BJ (cell line): ENCODE results near the gene DHX58. TPM values are rescaled to one million over a fixed set of nuclear protein-coding genes. Genes with fewer than 3 reads are reported as not detected.

ENCODE experiments used
- CTCF ChIA-PET: fragments of 350-600 bp; formaldehyde crosslinking; extraction: SDS; loops from one replicate; lab custom pipeline; 2021; ENCODE audit warnings: antibody characterized with exemption, inconsistent platforms; lab: Yijun Ruan, JAX
- POLR2A ChIA-PET: fragments of 300-600 bp; sonication (Branson Sonifier 250); formaldehyde crosslinking; extraction: SDS; loops from one replicate; lab custom pipeline; 2021; ENCODE audit warnings: antibody characterized with exemption; lab: Charles Lee
- DNase-seq: peaks from one replicate; pipeline ENCODE4 v3.0.0-alpha.2; 2011; ENCODE audit warnings: low read depth
- H3K27me3 ChIP-seq: 2 replicates; pipeline ENCODE4 v1.6.0; 2011; ENCODE audit warnings: low read length; ENCODE audit not compliant: control insufficient read depth, insufficient read depth
- H3K36me3 ChIP-seq: 2 replicates; pipeline ENCODE4 v1.5.1; 2011; ENCODE audit warnings: low read length; ENCODE audit not compliant: control insufficient read depth, insufficient read depth
- H3K4me3 ChIP-seq: 2 replicates; pipeline ENCODE4 v1.5.1; 2011; ENCODE audit warnings: low read depth, mild to moderate bottlenecking, control low read depth, low read length
- polyA plus RNA-seq: library from polyadenylated mRNA; depleted of rRNA; stranded (reverse); fragments of >200 nt; gene quantifications from 2 replicates; pipeline ENCODE4 v1.2.3, GENCODE V29; 2011
- TF ChIP-seq, protein P1 (sequence below): IDR thresholded peaks from 2 replicates; pipeline ENCODE4 v1.5.1; 2011; ENCODE audit warnings: low read depth, mild to moderate bottlenecking, control low read depth, inconsistent platforms, low read length, moderate library complexity; ENCODE audit not compliant: insufficient read depth

Gene DHX58
- polyA plus RNA-seq, 1 experiment = 18.0 TPM

DNA sequence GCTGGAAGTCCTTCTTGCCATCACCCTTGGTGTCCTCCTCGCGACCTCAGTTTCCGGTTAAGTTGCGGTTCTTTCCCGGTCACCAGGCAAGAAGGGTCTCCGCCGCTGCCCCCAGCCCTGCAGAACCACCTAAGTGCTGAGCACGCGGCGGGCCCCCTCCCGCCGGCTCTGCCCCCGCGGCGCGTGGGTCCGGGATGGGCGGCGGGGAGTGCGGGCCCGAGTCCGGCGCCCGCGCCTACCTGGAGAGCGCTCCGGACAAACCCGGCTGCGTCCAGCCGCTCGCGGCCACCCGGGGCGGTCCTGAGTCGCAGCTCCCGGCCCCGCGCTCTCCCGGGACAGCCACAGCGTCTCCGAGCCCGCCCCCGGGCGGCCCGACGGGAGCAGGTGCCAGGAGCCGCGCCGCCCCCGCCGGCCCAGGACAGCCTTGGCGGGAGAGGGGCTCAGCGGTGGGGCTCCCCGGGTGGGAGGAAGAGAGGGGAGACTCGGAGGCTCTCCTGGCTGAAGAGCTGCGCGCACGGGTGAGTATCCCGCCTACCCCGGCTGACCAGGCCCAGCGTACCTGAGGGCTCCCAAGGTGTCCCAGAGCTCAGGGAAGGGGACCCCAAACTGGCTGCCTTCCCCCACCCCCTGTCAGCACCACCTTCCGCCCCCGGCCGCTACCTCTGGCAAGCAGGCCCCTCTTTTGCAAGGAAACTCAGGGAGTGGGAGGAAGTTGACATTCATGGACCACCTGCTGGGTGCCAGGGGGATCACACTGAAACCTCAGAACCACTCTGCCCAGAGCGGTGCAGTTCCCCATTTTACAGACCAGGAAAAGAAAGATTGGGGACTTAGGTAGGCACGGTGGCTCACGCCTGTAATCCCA lies 40.0 kb downstream of the DHX58 start:
- CTCF ChIA-PET = interaction anchor here (1.1 to 1.2 kb wide), 3 partner anchors 29 to 341 kb away, joined by 3 read pairs; no protein-coding TSS in a partner anchor
- Histone ChIP-seq H3K27me3 (peaks cover 20% of the 10 kb centered on the region), H3K4me3 (0 out of 2 replicates have a peak overlapping the region, but pooled peaks have one; percentile 5), H3K36me3 (no peaks in the 10 kb centered on the region)
- POLR2A ChIA-PET = no interaction called here
- no peak for DNase-seq
- TF ChIP-seq, protein P1, sequence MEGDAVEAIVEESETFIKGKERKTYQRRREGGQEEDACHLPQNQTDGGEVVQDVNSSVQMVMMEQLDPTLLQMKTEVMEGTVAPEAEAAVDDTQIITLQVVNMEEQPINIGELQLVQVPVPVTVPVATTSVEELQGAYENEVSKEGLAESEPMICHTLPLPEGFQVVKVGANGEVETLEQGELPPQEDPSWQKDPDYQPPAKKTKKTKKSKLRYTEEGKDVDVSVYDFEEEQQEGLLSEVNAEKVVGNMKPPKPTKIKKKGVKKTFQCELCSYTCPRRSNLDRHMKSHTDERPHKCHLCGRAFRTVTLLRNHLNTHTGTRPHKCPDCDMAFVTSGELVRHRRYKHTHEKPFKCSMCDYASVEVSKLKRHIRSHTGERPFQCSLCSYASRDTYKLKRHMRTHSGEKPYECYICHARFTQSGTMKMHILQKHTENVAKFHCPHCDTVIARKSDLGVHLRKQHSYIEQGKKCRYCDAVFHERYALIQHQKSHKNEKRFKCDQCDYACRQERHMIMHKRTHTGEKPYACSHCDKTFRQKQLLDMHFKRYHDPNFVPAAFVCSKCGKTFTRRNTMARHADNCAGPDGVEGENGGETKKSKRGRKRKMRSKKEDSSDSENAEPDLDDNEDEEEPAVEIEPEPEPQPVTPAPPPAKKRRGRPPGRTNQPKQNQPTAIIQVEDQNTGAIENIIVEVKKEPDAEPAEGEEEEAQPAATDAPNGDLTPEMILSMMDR = no peak

DNA sequence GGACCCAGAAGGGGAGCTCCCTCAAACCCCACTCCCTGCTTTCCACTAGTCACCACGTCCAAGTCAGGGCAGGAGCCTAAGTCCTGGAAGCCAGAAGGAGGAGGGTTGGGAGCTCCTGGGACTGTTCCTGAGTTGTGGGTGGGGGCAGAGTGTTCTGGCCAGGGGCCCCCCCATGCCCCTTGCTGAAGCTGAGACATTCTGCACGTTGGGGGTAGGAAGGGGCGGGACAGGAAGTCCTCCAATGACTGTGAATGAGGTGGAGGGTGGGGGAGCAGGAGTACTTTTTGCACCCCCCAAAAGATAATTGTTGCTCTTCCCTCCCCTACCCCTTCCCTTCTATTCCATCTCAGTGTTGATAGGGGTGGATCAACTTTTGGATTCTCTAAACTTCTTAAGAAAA lies 40.7 kb downstream of the DHX58 start:
- TF ChIP-seq, protein P1 = no peak
- DNase-seq = no peak
- no peak overlapping the region for H3K4me3 ChIP-seq
- CTCF ChIA-PET = interaction anchor here (1.1 to 2.3 kb wide), 4 partner anchors 12 to 340 kb away, joined by 3 to 6 read pairs (median 3); no protein-coding TSS in a partner anchor
- POLR2A ChIA-PET = no interaction called here
- peaks cover 20% of the 10 kb centered on the region for H3K27me3 ChIP-seq
- H3K36me3 ChIP-seq = no peaks in the 10 kb centered on the region

DNA sequence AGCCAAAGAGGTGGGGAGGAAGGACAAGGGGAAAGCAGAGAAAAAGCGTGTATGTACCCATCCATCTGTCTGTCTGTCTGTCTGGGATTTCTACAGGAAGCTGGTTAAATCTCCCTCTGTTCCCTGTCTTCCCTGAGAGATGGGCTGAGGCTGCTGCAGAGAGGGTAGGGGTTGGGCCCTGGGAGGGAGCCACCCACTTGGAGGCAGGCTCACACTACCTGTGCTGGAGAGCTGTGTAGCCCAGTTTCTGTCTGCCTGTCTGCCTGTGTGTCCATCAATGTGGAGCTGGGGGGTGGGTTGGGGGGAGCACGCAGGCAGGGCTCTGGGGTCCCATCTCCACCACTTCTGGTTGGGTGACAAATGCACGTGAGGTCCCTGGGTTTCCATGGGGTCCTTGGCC lies 43.5 kb downstream of the DHX58 start:
- DNase-seq = no peak
- Histone ChIP-seq H3K4me3 (no peak overlapping the region), H3K36me3 (no peaks in the 10 kb centered on the region), H3K27me3 (peaks cover 17% of the 10 kb centered on the region)
- ChIA-PET CTCF (interaction anchor here (0.6 to 4.9 kb wide), 7 partner anchors 8 to 446 kb away, joined by 6 to 46 read pairs (median 9); partner anchors contain the start of gene ZNF385C), POLR2A (no interaction called here)
- TF ChIP-seq, protein P1 = no peak

DNA sequence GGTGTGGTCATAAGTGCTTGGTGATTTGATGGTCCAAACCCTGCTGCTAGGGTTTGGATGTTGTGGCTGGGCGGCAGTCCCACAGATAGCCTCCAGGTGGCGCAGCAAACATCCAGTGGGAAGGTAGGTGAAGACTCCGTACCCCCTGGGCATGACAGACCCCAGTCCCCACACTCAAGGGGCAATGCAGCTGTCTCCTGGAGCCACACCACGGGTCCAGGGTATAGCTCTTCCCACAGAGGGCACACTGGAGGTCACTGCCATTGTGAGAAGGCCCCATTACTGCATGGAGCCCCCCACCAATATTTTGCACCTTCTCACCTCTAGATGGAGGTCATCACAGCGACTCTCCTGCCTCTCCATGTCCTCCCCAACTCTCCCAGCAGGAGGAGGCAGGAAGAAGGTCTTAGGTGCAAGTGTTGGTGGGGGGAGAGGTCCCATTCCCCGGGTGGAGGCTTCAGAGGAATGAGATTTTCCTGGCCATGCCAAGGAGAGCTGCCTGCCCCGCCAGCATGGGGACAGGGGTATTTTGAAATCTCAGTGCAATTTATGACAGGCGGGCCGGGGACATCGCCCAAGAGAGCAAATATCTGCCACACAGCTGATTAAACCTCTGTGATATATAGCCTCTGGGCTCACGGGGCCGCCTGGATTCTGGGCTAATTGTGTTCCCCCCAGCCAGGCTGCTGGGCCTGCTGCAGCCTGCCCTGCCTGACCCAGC lies 45.0 kb downstream of the DHX58 start:
- POLR2A ChIA-PET = no interaction called here
- CTCF ChIA-PET = interaction anchor here (0.6 to 4.9 kb wide), 28 partner anchors 8 to 486 kb away, joined by 3 to 46 read pairs (median 6); partner anchors contain the start of genes DHX58, DNAJC7, KAT2A and KCNH4
- no peak for DNase-seq
- TF ChIP-seq, protein P1 = peak; percentile 84
- peaks cover 13% of the 10 kb centered on the region for H3K27me3 ChIP-seq
- no peak overlapping the region for H3K4me3 ChIP-seq
- H3K36me3 ChIP-seq = no peaks in the 10 kb centered on the region

DNA sequence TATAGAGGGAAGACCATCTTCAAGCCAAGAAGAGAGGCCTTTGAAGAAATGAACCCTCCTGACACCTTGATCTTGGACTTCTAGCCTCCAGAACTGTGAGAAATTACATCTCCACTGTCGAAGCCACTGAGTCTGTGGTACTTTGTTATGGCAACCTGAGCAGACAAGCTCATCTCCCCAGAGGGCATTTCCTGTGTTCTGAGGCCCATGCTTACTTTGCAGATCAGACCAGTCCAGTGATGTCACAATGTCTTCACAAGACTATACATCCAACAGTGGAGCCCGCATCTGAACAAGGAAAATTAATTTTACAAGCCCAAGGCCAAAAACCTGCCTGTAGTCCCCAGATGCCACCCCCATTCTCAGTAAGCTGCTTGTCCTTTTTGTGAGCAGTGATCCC lies 47.3 kb downstream of the DHX58 start:
- ChIA-PET CTCF (interaction anchor here (0.5 to 4.9 kb wide), 12 partner anchors 9 to 279 kb away, joined by 3 to 46 read pairs (median 6); partner anchors contain the start of genes C17orf113, JUP and ZNF385C), POLR2A (no interaction called here)
- no peak overlapping the region for H3K4me3 ChIP-seq

More for the DNA sequence above, 47.3 kb downstream of the DHX58 start:
- no peak for DNase-seq
- Histone ChIP-seq H3K36me3 (no peaks in the 10 kb centered on the region), H3K27me3 (peaks cover 2% of the 10 kb centered on the region)
- TF ChIP-seq, protein P1 = no peak
